ENCODE data around the gene NR1D2.
"Not testable (repeated sequence)": the region's sequence is repeated elsewhere in the genome, so short reads cannot be mapped to it uniquely, and the experiment has no call there.

GRCh38 chr3:24026665-24027064 is 81.6 kb downstream of the NR1D2 start:
- not testable (repeated sequence) for TF ChIP-seq ZNF148 (tag by site-specific recombination; IDR thresholded peaks at IDR 0.05; ENCODE audit: borderline replicate concordance); CTCF (tag by site-specific recombination; IDR thresholded peaks at IDR 0.05); ZNF510 (tag by site-specific recombination; IDR thresholded peaks at IDR 0.05; ENCODE audit: insufficient replicate concordance); REST (tag by site-specific recombination; IDR thresholded peaks at IDR 0.05); KLF16 (tag by site-specific recombination; IDR thresholded peaks at IDR 0.05); KLF10 (tag by site-specific recombination; IDR thresholded peaks at IDR 0.05); TRIM28 (IDR thresholded peaks at IDR 0.05; ENCODE audit: borderline replicate concordance, low read length); ZNF248 (tag by site-specific recombination; IDR thresholded peaks at IDR 0.05)
- TF ChIP-seq, protein P1, sequence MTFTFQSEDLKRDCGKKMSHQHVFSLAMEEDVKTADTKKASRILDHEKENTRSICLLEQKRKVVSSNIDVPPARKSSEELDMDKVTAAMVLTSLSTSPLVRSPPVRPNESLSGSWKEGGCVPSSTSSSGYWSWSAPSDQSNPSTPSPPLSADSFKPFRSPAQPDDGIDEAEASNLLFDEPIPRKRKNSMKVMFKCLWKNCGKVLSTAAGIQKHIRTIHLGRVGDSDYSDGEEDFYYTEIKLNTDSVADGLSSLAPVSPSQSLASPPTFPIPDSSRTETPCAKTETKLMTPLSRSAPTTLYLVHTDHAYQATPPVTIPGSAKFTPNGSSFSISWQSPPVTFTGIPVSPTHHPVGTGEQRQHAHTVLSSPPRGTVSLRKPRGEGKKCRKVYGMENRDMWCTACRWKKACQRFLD (tag by site-specific recombination; IDR thresholded peaks at IDR 0.05) = not testable (repeated sequence)
- TF ChIP-seq, protein P2, sequence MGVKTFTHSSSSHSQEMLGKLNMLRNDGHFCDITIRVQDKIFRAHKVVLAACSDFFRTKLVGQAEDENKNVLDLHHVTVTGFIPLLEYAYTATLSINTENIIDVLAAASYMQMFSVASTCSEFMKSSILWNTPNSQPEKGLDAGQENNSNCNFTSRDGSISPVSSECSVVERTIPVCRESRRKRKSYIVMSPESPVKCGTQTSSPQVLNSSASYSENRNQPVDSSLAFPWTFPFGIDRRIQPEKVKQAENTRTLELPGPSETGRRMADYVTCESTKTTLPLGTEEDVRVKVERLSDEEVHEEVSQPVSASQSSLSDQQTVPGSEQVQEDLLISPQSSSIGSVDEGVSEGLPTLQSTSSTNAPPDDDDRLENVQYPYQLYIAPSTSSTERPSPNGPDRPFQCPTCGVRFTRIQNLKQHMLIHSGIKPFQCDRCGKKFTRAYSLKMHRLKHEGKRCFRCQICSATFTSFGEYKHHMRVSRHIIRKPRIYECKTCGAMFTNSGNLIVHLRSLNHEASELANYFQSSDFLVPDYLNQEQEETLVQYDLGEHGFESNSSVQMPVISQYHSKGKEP (tag by site-specific recombination; IDR thresholded peaks at IDR 0.05) = not testable (repeated sequence)
- TF ChIP-seq, protein P3, sequence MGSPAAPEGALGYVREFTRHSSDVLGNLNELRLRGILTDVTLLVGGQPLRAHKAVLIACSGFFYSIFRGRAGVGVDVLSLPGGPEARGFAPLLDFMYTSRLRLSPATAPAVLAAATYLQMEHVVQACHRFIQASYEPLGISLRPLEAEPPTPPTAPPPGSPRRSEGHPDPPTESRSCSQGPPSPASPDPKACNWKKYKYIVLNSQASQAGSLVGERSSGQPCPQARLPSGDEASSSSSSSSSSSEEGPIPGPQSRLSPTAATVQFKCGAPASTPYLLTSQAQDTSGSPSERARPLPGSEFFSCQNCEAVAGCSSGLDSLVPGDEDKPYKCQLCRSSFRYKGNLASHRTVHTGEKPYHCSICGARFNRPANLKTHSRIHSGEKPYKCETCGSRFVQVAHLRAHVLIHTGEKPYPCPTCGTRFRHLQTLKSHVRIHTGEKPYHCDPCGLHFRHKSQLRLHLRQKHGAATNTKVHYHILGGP (tag by site-specific recombination; IDR thresholded peaks at IDR 0.05) = not testable (repeated sequence)

Measured in HEK293 (cell line).